IPS-18a (cell line): ENCODE data around the gene ZDHHC14.

Experiments
- H3K27ac ChIP-seq: one replicate; pipeline ENCODE4 v1.5.1; 2013; ENCODE audit warnings: low read length
- H3K27me3 ChIP-seq: one replicate; pipeline ENCODE4 v1.6.1; 2013; ENCODE audit warnings: mild to moderate bottlenecking, low read length; ENCODE audit not compliant: control insufficient read depth, insufficient read depth
- H3K36me3 ChIP-seq: one replicate; pipeline ENCODE4 v1.6.1; 2013; ENCODE audit warnings: low read depth, low read length; ENCODE audit not compliant: control insufficient read depth
- H3K4me1 ChIP-seq: one replicate; pipeline ENCODE4 v1.6.1; 2013; ENCODE audit warnings: low read depth, low read length; ENCODE audit not compliant: control insufficient read depth
- H3K4me3 ChIP-seq: one replicate; pipeline ENCODE4 v1.5.1; 2013; ENCODE audit warnings: low read length
- H3K9ac ChIP-seq: one replicate; pipeline ENCODE4 v1.6.1; 2013; ENCODE audit warnings: mild to moderate bottlenecking, low read length, moderate library complexity
- H3K9me3 ChIP-seq: one replicate; pipeline ENCODE4 v1.6.1; 2013; ENCODE audit warnings: low read depth, low read length; ENCODE audit not compliant: control insufficient read depth

ZDHHC14 gene

GRCh38 chr6:157667211-157668008 lies 286.4 kb downstream of the ZDHHC14 start:
- Histone ChIP-seq H3K4me1 (peaks cover 19% of the 10 kb centered on the region), H3K27ac (no peak overlapping the region), H3K9ac (no peak overlapping the region), H3K27me3 (no peaks in the 10 kb centered on the region), H3K4me3 (no peak overlapping the region), H3K36me3 (no peaks in the 10 kb centered on the region), H3K9me3 (no peaks in the 10 kb centered on the region)

- Histone ChIP-seq H3K27me3 (no peaks in the 10 kb centered on the region), H3K36me3 (no peaks in the 10 kb centered on the region), H3K27ac (no peak overlapping the region), H3K9ac (no peak overlapping the region), H3K9me3 (no peaks in the 10 kb centered on the region), H3K4me1 (peaks cover 19% of the 10 kb centered on the region), H3K4me3 (no peak overlapping the region)
These were observed 287.0 kb downstream of the ZDHHC14 start for GRCh38 chr6:157668009-157668401.

GRCh38 chr6:157668713-157669112 lies 287.7 kb downstream of the ZDHHC14 start:
- Histone ChIP-seq H3K36me3 (no peaks in the 10 kb centered on the region), H3K27me3 (no peaks in the 10 kb centered on the region), H3K9ac (no peak overlapping the region), H3K4me3 (no peak overlapping the region), H3K4me1 (peaks cover 19% of the 10 kb centered on the region), H3K9me3 (no peaks in the 10 kb centered on the region), H3K27ac (no peak overlapping the region)

- H3K36me3 ChIP-seq, result no peaks in the 10 kb centered on the region
- H3K4me3 ChIP-seq, result no peak overlapping the region
- H3K4me1 ChIP-seq, result peaks cover 19% of the 10 kb centered on the region
- no peak overlapping the region for H3K9ac ChIP-seq
- no peak overlapping the region for H3K27ac ChIP-seq
- no peaks in the 10 kb centered on the region for H3K9me3 ChIP-seq
- H3K27me3 ChIP-seq, result no peaks in the 10 kb centered on the region
These were observed 288.3 kb downstream of the ZDHHC14 start for GRCh38 chr6:157669323-157669722.

GRCh38 chr6:157669747-157670216 lies 288.8 kb downstream of the ZDHHC14 start:
- H3K27me3 ChIP-seq, result no peaks in the 10 kb centered on the region
- H3K27ac ChIP-seq, result no peak overlapping the region
- H3K4me1 ChIP-seq, result peaks cover 19% of the 10 kb centered on the region
- no peaks in the 10 kb centered on the region for H3K36me3 ChIP-seq
- H3K9ac ChIP-seq, result no peak overlapping the region
- H3K9me3 ChIP-seq, result no peaks in the 10 kb centered on the region
- H3K4me3 ChIP-seq, result no peak overlapping the region

- Histone ChIP-seq H3K9ac (no peak overlapping the region), H3K9me3 (no peaks in the 10 kb centered on the region), H3K36me3 (no peaks in the 10 kb centered on the region), H3K4me1 (peaks cover 19% of the 10 kb centered on the region), H3K4me3 (no peak overlapping the region), H3K27ac (no peak overlapping the region), H3K27me3 (no peaks in the 10 kb centered on the region)
These were observed 289.6 kb downstream of the ZDHHC14 start for GRCh38 chr6:157670466-157671186.

GRCh38 chr6:157672726-157673412 lies 291.9 kb downstream of the ZDHHC14 start:
- no peak overlapping the region for H3K27ac ChIP-seq
- no peaks in the 10 kb centered on the region for H3K36me3 ChIP-seq
- no peaks in the 10 kb centered on the region for H3K9me3 ChIP-seq
- H3K4me1 ChIP-seq, result peaks cover 14% of the 10 kb centered on the region
- no peaks in the 10 kb centered on the region for H3K27me3 ChIP-seq
- no peak overlapping the region for H3K9ac ChIP-seq
- no peak overlapping the region for H3K4me3 ChIP-seq

- H3K4me3 ChIP-seq, result no peak overlapping the region
- H3K36me3 ChIP-seq, result no peaks in the 10 kb centered on the region
- peaks cover 14% of the 10 kb centered on the region for H3K4me1 ChIP-seq
- H3K27ac ChIP-seq, result no peak overlapping the region
- no peaks in the 10 kb centered on the region for H3K9me3 ChIP-seq
- H3K27me3 ChIP-seq, result no peaks in the 10 kb centered on the region
- H3K9ac ChIP-seq, result no peak overlapping the region
These were observed 292.6 kb downstream of the ZDHHC14 start for GRCh38 chr6:157673596-157673995.

GRCh38 chr6:157674061-157674460 lies 293.1 kb downstream of the ZDHHC14 start:
- H3K4me1 ChIP-seq, result peaks cover 12% of the 10 kb centered on the region
- H3K36me3 ChIP-seq, result no peaks in the 10 kb centered on the region
- H3K27me3 ChIP-seq, result no peaks in the 10 kb centered on the region
- H3K9ac ChIP-seq, result no peak overlapping the region
- no peak overlapping the region for H3K27ac ChIP-seq
- no peaks in the 10 kb centered on the region for H3K9me3 ChIP-seq
- no peak overlapping the region for H3K4me3 ChIP-seq

- Histone ChIP-seq H3K36me3 (no peaks in the 10 kb centered on the region), H3K9me3 (no peaks in the 10 kb centered on the region), H3K4me1 (no peaks in the 10 kb centered on the region), H3K4me3 (no peak overlapping the region), H3K27me3 (no peaks in the 10 kb centered on the region), H3K27ac (no peak overlapping the region), H3K9ac (no peak overlapping the region)
These were observed 294.8 kb downstream of the ZDHHC14 start for GRCh38 chr6:157675831-157676230.

GRCh38 chr6:157676241-157676640 lies 295.3 kb downstream of the ZDHHC14 start:
- H3K27ac ChIP-seq, result no peak overlapping the region
- H3K9me3 ChIP-seq, result no peaks in the 10 kb centered on the region
- no peaks in the 10 kb centered on the region for H3K27me3 ChIP-seq
- H3K9ac ChIP-seq, result no peak overlapping the region
- no peaks in the 10 kb centered on the region for H3K4me1 ChIP-seq
- no peak overlapping the region for H3K4me3 ChIP-seq
- H3K36me3 ChIP-seq, result no peaks in the 10 kb centered on the region
